Left ventricle myocardium inferior (tissue), 1 donor: ENCODE data around the gene MRPL3. TPM values are rescaled to one million over a fixed set of nuclear protein-coding genes. Genes with fewer than 3 reads are reported as not detected.

Experiments used
- DNase-seq: peaks from one replicate; pipeline ENCODE4 v3.0.0-alpha.2; 2020
- H3K27ac ChIP-seq: fragments of 200-600 bp; replicated peaks from 2 replicates; pipeline ENCODE4 v1.8.0; 2021
- H3K27me3 ChIP-seq: fragments of 200-600 bp; 2 replicates; pipeline ENCODE4 v1.8.0; 2021; ENCODE audit warnings: low read depth
- H3K36me3 ChIP-seq: fragments of 200-600 bp; 2 replicates; pipeline ENCODE4 v1.8.0; 2021
- H3K4me1 ChIP-seq: fragments of 200-600 bp; 2 replicates; pipeline ENCODE4 v1.8.0; 2021
- H3K4me3 ChIP-seq: fragments of 200-600 bp; 2 replicates; pipeline ENCODE4 v1.8.0; 2021; ENCODE audit warnings: mild to moderate bottlenecking, moderate library complexity
- H3K9me3 ChIP-seq: fragments of 200-600 bp; replicated peaks from 2 replicates; pipeline ENCODE4 v1.8.0; 2021
- CTCF ChIP-seq: fragments of 200-600 bp; IDR thresholded peaks from 2 replicates; pipeline ENCODE4 v1.8.0; 2021; ENCODE audit warnings: antibody characterized with exemption, mild to moderate bottlenecking, borderline replicate concordance
- intact Hi-C: fragments of 100-400 bp; cut with micrococcal nuclease; formaldehyde crosslinking; loops from one replicate; pipeline ENCODE4 v1.11.0; 2022
- total RNA-seq: library from RNA; stranded (reverse); fragmentation: NEBNext Ultra II Directional; extraction: Animal tissue kit (Norgen Biotek cat#: 25700); gene quantifications from one replicate; pipeline ENCODE4 v1.2.1, GENCODE V29; 2021
- donor health status: DM: no; HTN: yes; CAD: no; lungs with severe emphysema.

MRPL3 gene
- total RNA-seq, 1 donor from 2014 or later, result 53.9 TPM

GRCh38 chr3:131439084-131439483 is 63.7 kb downstream of the MRPL3 start:
- Histone ChIP-seq H3K9me3 (no peaks in the 10 kb centered on the region), H3K36me3 (no peaks in the 10 kb centered on the region), H3K4me1 (no peaks in the 10 kb centered on the region), H3K27me3 (no peaks in the 10 kb centered on the region), H3K27ac (no peak overlapping the region), H3K4me3 (no peak overlapping the region)
- intact Hi-C loops, result no loop called here
- no peak for TF ChIP-seq CTCF
- no peak for DNase-seq

- Histone ChIP-seq H3K4me3 (no peak overlapping the region), H3K27ac (no peak overlapping the region), H3K4me1 (no peaks in the 10 kb centered on the region), H3K27me3 (no peaks in the 10 kb centered on the region), H3K36me3 (no peaks in the 10 kb centered on the region), H3K9me3 (no peaks in the 10 kb centered on the region)
- no peak for TF ChIP-seq CTCF
- intact Hi-C loops, result no loop called here
- no peak for DNase-seq
These were observed 67.8 kb downstream of the MRPL3 start for GRCh38 chr3:131435000-131435399.

- Histone ChIP-seq H3K27ac (no peak overlapping the region), H3K4me3 (no peak overlapping the region), H3K27me3 (no peaks in the 10 kb centered on the region), H3K36me3 (no peaks in the 10 kb centered on the region), H3K4me1 (no peaks in the 10 kb centered on the region), H3K9me3 (no peaks in the 10 kb centered on the region)
- intact Hi-C loops, result no loop called here
- no peak for TF ChIP-seq CTCF
- DNase-seq, result no peak
These were observed 70.3 kb downstream of the MRPL3 start for GRCh38 chr3:131432441-131432840.

- Histone ChIP-seq H3K9me3 (no peaks in the 10 kb centered on the region), H3K27ac (no peak overlapping the region), H3K4me3 (no peak overlapping the region), H3K4me1 (no peaks in the 10 kb centered on the region), H3K27me3 (no peaks in the 10 kb centered on the region), H3K36me3 (no peaks in the 10 kb centered on the region)
- TF ChIP-seq CTCF, result no peak
- DNase-seq, result no peak
- intact Hi-C loops, result no loop called here
These were observed 71.0 kb downstream of the MRPL3 start for GRCh38 chr3:131431754-131432153.

GRCh38 chr3:131427226-131427625 is 75.5 kb downstream of the MRPL3 start:
- no peak for DNase-seq
- H3K4me3 ChIP-seq, result no peak overlapping the region
- H3K36me3 ChIP-seq, result no peaks in the 10 kb centered on the region
- H3K4me1 ChIP-seq, result no peaks in the 10 kb centered on the region
- no peaks in the 10 kb centered on the region for H3K27me3 ChIP-seq
- TF ChIP-seq CTCF, result no peak
- H3K9me3 ChIP-seq, result no peaks in the 10 kb centered on the region
- H3K27ac ChIP-seq, result no peak overlapping the region
- intact Hi-C loops, result no loop called here
